Posterior cingulate gyrus (tissue), 11 donors: Measurements from ENCODE around the gene ABHD16B.

ENCODE experiments used
- DNase-seq, 10 donors: peaks; one replicate each; pipeline versions ENCODE4 v3.0.0 to v3.0.0-alpha.2; 2020 to 2021; ENCODE audit warnings: mixed read lengths in 3 of 10
- intact Hi-C: fragments of 100-400 bp; cut with DNase I; formaldehyde crosslinking; loops from one replicate; pipeline ENCODE4 v1.15.1; 2023

The ABHD16B gene

GRCh38 chr20:63891061-63892002, 30.0 kb downstream of the ABHD16B start:
- intact Hi-C loops, result no loop called here
- DNase-seq, result no peak

GRCh38 chr20:63892402-63892801, 31.1 kb downstream of the ABHD16B start:
- intact Hi-C loops, result no loop called here
- DNase-seq, result no peak

- no peak for DNase-seq
- intact Hi-C loops, result loop anchor here (2.0 kb wide), 2 partner anchors 29 to 63 kb away; partner anchors contain the start of genes TPD52L2 and UCKL1
Observed at GRCh38 chr20:63893999-63894357, 32.7 kb downstream of the ABHD16B start.

GRCh38 chr20:63894358-63895201, 33.3 kb downstream of the ABHD16B start, which contains the start of gene DNAJC5:
Gene DNAJC5 (plus strand): TSS chr20:63895126. CDS start chr20:63928346, 33,220 bp downstream.
- intact Hi-C loops, result loop anchor here (2.0 to 5.0 kb wide), 3 partner anchors 30 to 168 kb away; partner anchors contain the start of genes TCEA2, TPD52L2 and UCKL1
- DNase-seq, result peak; percentile 92 to 100 (median 96)

- intact Hi-C loops, result loop anchor here (2.0 to 5.0 kb wide), 3 partner anchors 31 to 167 kb away; partner anchors contain the start of genes TCEA2, TPD52L2 and UCKL1
Observed at GRCh38 chr20:63895202-63895951, 34.1 kb downstream of the ABHD16B start.

GRCh38 chr20:63895952-63896263, 34.6 kb downstream of the ABHD16B start:
- no peak for DNase-seq
- intact Hi-C loops, result loop anchor here (2.0 to 5.0 kb wide), 3 partner anchors 31 to 166 kb away; partner anchors contain the start of genes TCEA2, TPD52L2 and UCKL1

More at GRCh38 chr20:63895202-63895951, 34.1 kb downstream of the ABHD16B start:
- no peak for DNase-seq

- peak in 2 of 10 donors; percentile 27 to 30 for DNase-seq
- intact Hi-C loops, result loop anchor here (5.0 kb wide), 1 partner anchor 166 kb away; the partner anchor contains the start of gene TCEA2
Observed at GRCh38 chr20:63896264-63897105, 35.2 kb downstream of the ABHD16B start.

GRCh38 chr20:63897978-63898561, 36.8 kb downstream of the ABHD16B start:
- DNase-seq, result no peak

GRCh38 chr20:63898882-63899558, 37.7 kb downstream of the ABHD16B start:
- intact Hi-C loops, result loop anchor here (5.0 kb wide), 1 partner anchor 163 kb away; the partner anchor contains the start of gene TCEA2
- no peak for DNase-seq

More at GRCh38 chr20:63897978-63898561, 36.8 kb downstream of the ABHD16B start:
- intact Hi-C loops, result loop anchor here (5.0 kb wide), 1 partner anchor 164 kb away; the partner anchor contains the start of gene TCEA2

- DNase-seq, result no peak
- intact Hi-C loops, result no loop called here
Observed at GRCh38 chr20:63900413-63900812, 39.1 kb downstream of the ABHD16B start.

GRCh38 chr20:63903796-63904561, 42.7 kb downstream of the ABHD16B start:
- intact Hi-C loops, result no loop called here
- DNase-seq, result no peak

GRCh38 chr20:63908008-63908682, 46.8 kb downstream of the ABHD16B start:
- no peak for DNase-seq
- intact Hi-C loops, result no loop called here

- DNase-seq, result peak in 6 of 10 donors; percentile 37 to 89 (median 46)
- intact Hi-C loops, result no loop called here
Observed at GRCh38 chr20:63911176-63911575, 49.9 kb downstream of the ABHD16B start.
